ENCODE results near the gene DYNC2LI1. TPM values are rescaled to one million over a fixed set of nuclear protein-coding genes. Genes with fewer than 3 reads are reported as not detected.
"Not testable (repeated sequence)": the region's sequence is repeated elsewhere in the genome, so short reads cannot be mapped to it uniquely, and the experiment has no call there.

Gene DYNC2LI1
- polyA plus RNA-seq (2013, experiment 1 of 4) = 34.0 TPM
- 39.3 TPM for polyA plus RNA-seq (2013, experiment 2 of 4)
- 36.9 TPM for polyA plus RNA-seq (2013, experiment 3 of 4)
- 43.9 TPM for polyA plus RNA-seq (2013, experiment 4 of 4)

DNA sequence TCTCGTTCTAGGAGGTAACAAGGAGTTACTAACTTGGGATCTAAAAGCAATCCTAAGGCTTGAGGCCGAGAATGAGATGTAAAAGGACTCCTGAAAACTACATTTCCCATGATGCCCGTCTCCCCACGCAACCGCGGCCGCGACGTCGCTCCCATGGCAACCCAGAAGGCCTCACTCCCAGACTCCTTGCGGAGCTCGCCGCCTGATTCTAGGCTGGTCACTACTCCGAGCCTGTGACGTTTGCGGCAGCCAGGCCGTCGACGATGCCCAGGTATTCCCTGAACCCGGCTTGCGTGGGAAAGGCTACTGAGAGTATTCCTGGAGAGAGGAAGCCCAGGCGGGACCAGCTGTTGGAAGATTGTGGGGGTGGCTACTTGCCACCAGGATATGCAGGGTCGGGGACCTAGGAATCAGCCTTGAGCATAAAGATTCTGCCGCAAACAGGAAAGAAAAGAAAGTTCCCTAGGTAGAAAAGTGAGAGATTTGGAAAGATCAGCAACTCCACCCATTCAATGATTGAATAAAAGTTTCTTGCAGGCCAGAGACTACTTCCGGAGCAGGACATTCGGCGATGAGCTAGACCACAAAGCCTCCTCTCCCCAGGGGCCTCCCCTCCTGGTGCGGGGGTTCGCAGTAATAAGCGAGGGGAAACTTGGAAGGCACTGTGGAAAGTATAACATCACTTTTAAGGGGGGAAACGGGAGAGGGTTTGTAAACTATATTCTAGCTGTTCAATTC is at the start of gene DYNC2LI1:
Gene DYNC2LI1 (plus strand): TSS at position 164 of the 738 bp plus-strand sequence. CDS start 100 bp downstream, at position 264.
- Histone ChIP-seq H3K4me3 (ENCODE audit: insufficient read depth, low read depth, low read length) (peak within 1 kb of the TSS; percentile 60), H3K4me1 (ENCODE audit: control insufficient read depth, insufficient read depth, low read length) (no peaks in the 10 kb centered on the region), H3K36me3 (ENCODE audit: control insufficient read depth, insufficient read depth, low read length) (peaks cover 3% of the 10 kb centered on the region), H3K27me3 (ENCODE audit: control insufficient read depth, insufficient read depth, low read length, poor library complexity, severe bottlenecking) (no peaks in the 10 kb centered on the region), H3K27ac (ENCODE audit: insufficient read depth, low read depth, low read length, poor library complexity, severe bottlenecking) (peak within 1 kb of the TSS; percentile 17), H3K9me3 (ENCODE audit: control insufficient read depth, low read length) (no peaks in the 10 kb centered on the region)
- 2 to 3% methylated on average over 25 to 31 of the region's 31 CpGs for WGBS, 2 experiments

DNA sequence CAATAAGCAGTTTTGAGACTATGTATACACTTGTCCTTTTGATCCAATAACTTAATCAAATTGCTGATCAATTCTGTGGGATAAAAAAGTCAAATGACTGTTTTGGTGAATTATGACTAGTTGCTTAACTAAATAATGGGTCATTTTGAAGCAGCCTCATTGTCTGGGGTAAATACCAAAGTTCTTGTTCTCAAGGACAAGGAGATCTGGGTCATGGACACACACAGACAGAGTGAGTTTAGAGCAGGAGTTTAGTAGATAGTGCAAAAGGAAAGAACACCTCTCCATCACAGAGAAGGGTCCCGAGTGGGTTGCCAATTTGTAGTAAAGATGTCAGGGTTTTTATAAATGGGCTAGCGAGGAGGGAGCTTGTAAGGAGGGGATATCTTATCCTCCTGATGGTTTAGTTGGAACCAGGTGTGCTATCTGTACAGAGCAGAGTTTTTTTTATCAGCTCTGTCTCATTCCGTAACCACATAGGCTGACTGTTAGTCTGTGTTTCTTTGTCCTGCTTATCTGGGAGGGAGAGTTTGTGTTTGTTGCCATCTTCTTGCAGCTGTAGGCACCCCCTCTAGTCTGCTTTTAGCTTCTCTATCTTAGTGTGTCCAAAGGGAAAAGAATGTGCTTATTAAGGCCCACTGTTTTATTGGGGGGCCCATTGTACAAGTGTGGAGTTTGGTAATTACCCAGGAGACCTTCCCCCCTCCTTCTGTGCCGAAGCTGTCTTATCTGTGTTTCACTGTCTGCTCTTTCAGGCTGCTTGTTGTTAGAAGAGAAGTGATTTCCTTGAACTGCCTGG is 48.9 kb upstream of the DYNC2LI1 start:
- H3K4me3 ChIP-seq (ENCODE audit: insufficient read depth, low read depth, low read length) = no peak overlapping the region
- H3K27ac ChIP-seq (ENCODE audit: insufficient read depth, low read depth, low read length, poor library complexity, severe bottlenecking) = no peak overlapping the region
- WGBS, 2 experiments = 85 to 92% methylated on average over 3 to 4 of the region's 4 CpGs

DNA sequence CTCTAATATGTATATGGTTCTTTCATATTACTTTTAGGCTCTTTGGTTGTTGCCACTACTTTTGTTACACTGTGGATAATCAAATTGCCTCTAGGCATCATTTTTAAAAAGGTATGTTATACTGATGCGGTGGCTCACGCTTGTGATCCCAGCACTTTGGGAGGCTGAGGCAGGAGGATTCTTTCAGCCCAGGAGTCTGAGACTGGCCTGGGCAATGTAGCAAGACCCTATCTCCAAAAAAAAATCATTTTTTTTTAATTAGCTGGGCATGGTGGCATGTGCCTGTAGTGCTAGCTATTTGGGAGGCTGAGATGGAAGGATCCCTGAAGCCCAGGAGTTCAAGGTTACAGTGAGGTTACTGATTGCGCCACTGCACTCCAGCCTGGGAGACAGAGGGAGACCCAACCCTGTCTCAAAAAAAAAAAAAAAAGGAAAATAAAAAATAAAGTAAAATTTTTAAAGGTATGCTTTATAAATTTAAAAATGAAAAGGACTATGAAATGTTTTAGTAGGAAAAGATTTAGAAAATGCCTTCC is 48.1 kb upstream of the DYNC2LI1 start:
- H3K4me3 ChIP-seq (ENCODE audit: insufficient read depth, low read depth, low read length) = no peak overlapping the region
- no peaks in the 10 kb centered on the region for H3K9me3 ChIP-seq (ENCODE audit: control insufficient read depth, low read length)
- no peaks in the 10 kb centered on the region for H3K4me1 ChIP-seq (ENCODE audit: control insufficient read depth, insufficient read depth, low read length)
- no peak overlapping the region for H3K27ac ChIP-seq (ENCODE audit: insufficient read depth, low read depth, low read length, poor library complexity, severe bottlenecking)
- no peaks in the 10 kb centered on the region for H3K27me3 ChIP-seq (ENCODE audit: control insufficient read depth, insufficient read depth, low read length, poor library complexity, severe bottlenecking)
- WGBS, 2 experiments = 92 to 97% methylated on average over 2 of the region's 3 CpGs
- H3K36me3 ChIP-seq (ENCODE audit: control insufficient read depth, insufficient read depth, low read length) = no peaks in the 10 kb centered on the region

More for the DNA sequence above, 48.9 kb upstream of the DYNC2LI1 start:
- Histone ChIP-seq H3K27me3 (ENCODE audit: control insufficient read depth, insufficient read depth, low read length, poor library complexity, severe bottlenecking) (no peaks in the 10 kb centered on the region), H3K36me3 (ENCODE audit: control insufficient read depth, insufficient read depth, low read length) (no peaks in the 10 kb centered on the region), H3K4me1 (ENCODE audit: control insufficient read depth, insufficient read depth, low read length) (no peaks in the 10 kb centered on the region), H3K9me3 (ENCODE audit: control insufficient read depth, low read length) (no peaks in the 10 kb centered on the region)

DNA sequence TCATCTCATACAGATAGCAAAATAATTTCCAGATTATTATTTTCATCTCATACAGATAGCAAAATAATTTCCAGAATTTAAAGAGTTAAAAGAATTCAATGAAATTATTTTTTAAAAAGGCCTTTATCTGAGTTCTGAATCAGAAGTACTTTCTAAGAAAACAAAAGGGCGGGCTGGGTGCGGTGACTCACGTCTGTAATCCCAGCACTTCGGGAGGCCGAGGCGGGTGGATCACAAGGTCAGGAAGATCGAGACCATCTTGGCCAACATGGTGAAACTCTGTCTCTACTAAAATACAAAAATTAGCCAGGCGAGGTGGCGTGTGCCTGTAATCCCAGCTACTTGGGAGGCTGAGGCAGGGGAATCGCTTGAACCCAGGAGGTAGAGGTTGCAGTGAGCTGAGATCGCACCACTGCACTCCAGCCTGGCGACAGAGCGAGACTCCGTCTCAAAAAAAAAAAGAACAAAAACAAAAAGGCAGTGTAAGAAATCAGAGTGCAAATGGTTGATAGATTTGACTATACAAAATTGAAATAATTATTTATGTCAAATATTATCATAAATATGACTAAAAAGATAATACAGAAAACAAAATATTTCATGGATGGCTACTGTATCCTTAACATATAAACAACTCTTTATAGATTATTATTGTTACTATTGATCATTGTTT is 46.7 kb upstream of the DYNC2LI1 start:
- H3K4me3 ChIP-seq (ENCODE audit: insufficient read depth, low read depth, low read length); H3K27me3 ChIP-seq (ENCODE audit: control insufficient read depth, insufficient read depth, low read length, poor library complexity, severe bottlenecking); H3K36me3 ChIP-seq (ENCODE audit: control insufficient read depth, insufficient read depth, low read length); H3K4me1 ChIP-seq (ENCODE audit: control insufficient read depth, insufficient read depth, low read length); H3K9me3 ChIP-seq (ENCODE audit: control insufficient read depth, low read length); H3K27ac ChIP-seq (ENCODE audit: insufficient read depth, low read depth, low read length, poor library complexity, severe bottlenecking): not testable (repeated sequence)
- 89 to 91% methylated on average over 11 of the region's 14 CpGs for WGBS, 2 experiments

DNA sequence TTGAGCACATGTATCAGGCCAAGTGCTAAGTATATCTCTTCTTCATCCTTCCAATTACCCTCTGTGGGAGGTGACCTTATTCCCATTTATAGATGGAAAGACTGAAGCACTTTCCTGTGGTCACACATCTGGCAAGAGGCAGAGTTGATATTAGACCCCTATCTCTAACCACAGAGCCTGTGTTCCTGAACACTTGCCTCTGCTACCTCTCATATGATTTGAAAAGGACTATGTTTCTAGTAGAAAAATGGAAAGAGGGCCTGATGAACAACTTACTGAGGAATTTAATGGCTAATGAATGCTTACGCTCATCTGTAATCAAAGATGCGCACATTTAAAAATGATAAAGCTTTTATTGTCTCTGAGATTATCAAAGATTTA is 46.2 kb upstream of the DYNC2LI1 start:
- no peaks in the 10 kb centered on the region for H3K27me3 ChIP-seq (ENCODE audit: control insufficient read depth, insufficient read depth, low read length, poor library complexity, severe bottlenecking)
- H3K4me1 ChIP-seq (ENCODE audit: control insufficient read depth, insufficient read depth, low read length) = no peaks in the 10 kb centered on the region
- 97 to 100% methylated on average over 2 of the region's 2 CpGs for WGBS, 2 experiments
- H3K27ac ChIP-seq (ENCODE audit: insufficient read depth, low read depth, low read length, poor library complexity, severe bottlenecking) = no peak overlapping the region
- no peaks in the 10 kb centered on the region for H3K36me3 ChIP-seq (ENCODE audit: control insufficient read depth, insufficient read depth, low read length)
- H3K4me3 ChIP-seq (ENCODE audit: insufficient read depth, low read depth, low read length) = no peak overlapping the region
- H3K9me3 ChIP-seq (ENCODE audit: control insufficient read depth, low read length) = no peaks in the 10 kb centered on the region

DNA sequence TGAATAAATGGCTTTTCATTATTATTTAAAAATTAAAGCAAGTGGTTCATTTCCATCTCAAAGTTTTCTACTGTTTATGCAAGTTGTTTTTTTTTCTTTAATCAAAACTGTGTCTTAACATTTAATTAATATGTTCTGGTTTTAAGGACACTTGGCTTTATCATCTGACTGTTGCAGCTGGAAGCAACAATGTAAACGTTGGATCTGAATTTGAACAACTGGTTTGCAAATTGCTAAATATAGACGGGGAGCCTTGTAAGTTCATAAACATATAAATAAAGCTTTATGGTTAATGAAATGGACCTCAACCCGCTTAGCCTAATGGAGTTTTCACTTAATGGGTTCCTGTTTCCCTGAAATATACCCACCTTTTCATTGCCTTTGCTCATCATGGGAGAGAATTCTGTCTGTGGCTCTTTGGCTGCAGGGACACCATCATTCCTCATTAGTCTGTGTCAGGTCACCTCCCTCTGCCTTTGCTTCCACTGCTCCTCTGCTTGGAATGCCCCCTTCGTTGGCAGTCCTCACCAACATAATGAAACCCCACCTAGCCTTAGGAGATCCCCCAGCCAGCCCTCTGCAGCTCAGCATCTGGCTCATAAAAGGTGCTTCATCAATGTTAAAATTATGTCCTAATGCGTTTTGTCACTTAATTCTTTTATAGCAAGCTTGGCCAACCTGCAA is 44.2 kb upstream of the DYNC2LI1 start:
- no peaks in the 10 kb centered on the region for H3K4me1 ChIP-seq (ENCODE audit: control insufficient read depth, insufficient read depth, low read length)
- H3K27me3 ChIP-seq (ENCODE audit: control insufficient read depth, insufficient read depth, low read length, poor library complexity, severe bottlenecking) = no peaks in the 10 kb centered on the region
- no peak overlapping the region for H3K4me3 ChIP-seq (ENCODE audit: insufficient read depth, low read depth, low read length)
- H3K9me3 ChIP-seq (ENCODE audit: control insufficient read depth, low read length) = no peaks in the 10 kb centered on the region
- H3K27ac ChIP-seq (ENCODE audit: insufficient read depth, low read depth, low read length, poor library complexity, severe bottlenecking) = no peak overlapping the region
- no peaks in the 10 kb centered on the region for H3K36me3 ChIP-seq (ENCODE audit: control insufficient read depth, insufficient read depth, low read length)
- WGBS, 2 experiments = 55 to 56% methylated on average over 3 to 5 of the region's 5 CpGs

DNA sequence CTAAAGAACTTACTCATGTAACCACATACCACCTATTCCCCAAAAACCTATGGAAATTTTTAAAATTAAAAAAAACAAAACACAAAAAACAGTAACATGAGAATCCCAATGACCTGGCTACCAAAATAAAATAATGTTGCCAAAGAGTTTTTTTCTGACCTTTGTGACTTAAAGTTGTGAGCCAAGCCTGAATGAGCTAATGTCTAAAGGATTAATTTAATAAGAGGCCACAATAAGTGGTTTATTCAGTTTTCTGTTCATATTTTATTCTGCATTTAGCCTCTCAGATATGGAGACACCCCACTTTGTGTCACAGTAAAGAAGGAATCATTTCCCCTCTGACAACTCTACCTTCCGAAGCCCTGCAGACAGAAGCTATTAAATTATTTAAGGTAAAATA is 42.6 kb upstream of the DYNC2LI1 start:
- no peak overlapping the region for H3K27ac ChIP-seq (ENCODE audit: insufficient read depth, low read depth, low read length, poor library complexity, severe bottlenecking)
- WGBS, 2 experiments = 80% methylated on average over 1 of the region's 1 CpG; no CpG with 5 or more reads in 1 of the 2 experiments

DNA sequence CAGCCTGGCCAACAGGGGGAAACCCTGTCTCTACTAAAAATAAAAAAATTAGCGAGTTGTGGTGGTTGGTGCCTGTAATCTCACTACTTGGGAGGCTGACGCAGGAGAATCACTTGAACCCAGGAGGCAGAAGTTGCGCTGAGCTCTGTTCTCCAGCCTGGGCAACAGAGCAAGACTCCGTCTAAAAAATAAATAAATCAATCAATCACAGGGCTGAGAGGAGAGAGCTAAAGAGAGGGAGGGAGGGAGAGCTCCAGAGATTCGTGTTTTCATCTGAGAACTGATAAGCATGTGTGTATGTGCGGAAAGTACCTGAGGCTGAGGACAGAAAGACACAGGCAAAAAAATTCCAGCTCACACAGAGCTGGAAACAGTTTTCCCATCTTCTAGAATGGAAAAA is 37.2 kb upstream of the DYNC2LI1 start:
- Histone ChIP-seq H3K27me3 (ENCODE audit: control insufficient read depth, insufficient read depth, low read length, poor library complexity, severe bottlenecking) (no peaks in the 10 kb centered on the region), H3K4me3 (ENCODE audit: insufficient read depth, low read depth, low read length) (no peak overlapping the region), H3K36me3 (ENCODE audit: control insufficient read depth, insufficient read depth, low read length) (no peaks in the 10 kb centered on the region), H3K4me1 (ENCODE audit: control insufficient read depth, insufficient read depth, low read length) (no peaks in the 10 kb centered on the region), H3K27ac (ENCODE audit: insufficient read depth, low read depth, low read length, poor library complexity, severe bottlenecking) (no peak overlapping the region), H3K9me3 (ENCODE audit: control insufficient read depth, low read length) (no peaks in the 10 kb centered on the region)
- WGBS, 2 experiments = 94 to 99% methylated on average over 6 of the region's 6 CpGs

More for the DNA sequence above, 42.6 kb upstream of the DYNC2LI1 start:
- no peaks in the 10 kb centered on the region for H3K27me3 ChIP-seq (ENCODE audit: control insufficient read depth, insufficient read depth, low read length, poor library complexity, severe bottlenecking)
- H3K9me3 ChIP-seq (ENCODE audit: control insufficient read depth, low read length) = no peaks in the 10 kb centered on the region
- no peaks in the 10 kb centered on the region for H3K36me3 ChIP-seq (ENCODE audit: control insufficient read depth, insufficient read depth, low read length)
- H3K4me3 ChIP-seq (ENCODE audit: insufficient read depth, low read depth, low read length) = no peak overlapping the region
- H3K4me1 ChIP-seq (ENCODE audit: control insufficient read depth, insufficient read depth, low read length) = no peaks in the 10 kb centered on the region

DNA sequence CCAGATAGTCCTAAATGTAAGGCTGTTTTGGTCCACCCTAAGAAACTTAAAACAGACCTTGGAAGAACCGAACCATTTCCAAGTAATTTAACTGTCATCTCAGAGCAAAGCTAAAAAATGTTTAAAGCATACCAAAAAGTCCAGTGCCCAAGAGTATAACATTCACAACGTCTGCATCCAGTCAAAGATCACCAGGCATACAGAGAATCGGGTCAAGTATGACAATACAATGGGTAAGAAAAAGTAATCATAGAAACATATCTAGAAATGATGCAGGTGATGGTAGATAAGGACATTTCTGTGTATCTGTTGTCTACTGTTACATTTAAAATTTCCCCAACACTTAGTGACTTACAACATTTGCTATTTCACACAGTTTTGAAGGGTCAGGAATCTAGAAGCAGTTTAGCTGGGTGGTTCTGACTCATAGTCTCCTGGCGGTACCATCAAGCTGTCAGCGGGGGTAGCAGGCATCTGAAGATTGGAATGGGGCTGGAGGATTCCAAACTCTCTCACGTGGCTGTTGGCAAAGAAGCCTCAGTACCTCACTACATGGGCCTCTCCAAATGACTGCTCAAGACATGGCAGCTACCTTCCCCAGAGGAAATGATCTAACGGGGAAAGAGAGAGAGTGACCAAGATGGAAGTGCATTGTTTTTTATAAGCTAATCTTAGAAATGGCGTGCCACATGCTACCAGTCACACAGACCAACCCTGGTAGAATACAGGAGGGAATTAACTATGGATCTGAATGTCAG is 36.6 kb upstream of the DYNC2LI1 start:
- WGBS, 2 experiments = 80 to 83% methylated on average over 8 of the region's 8 CpGs
- Histone ChIP-seq H3K36me3 (ENCODE audit: control insufficient read depth, insufficient read depth, low read length) (no peaks in the 10 kb centered on the region), H3K9me3 (ENCODE audit: control insufficient read depth, low read length) (no peaks in the 10 kb centered on the region), H3K4me1 (ENCODE audit: control insufficient read depth, insufficient read depth, low read length) (no peaks in the 10 kb centered on the region), H3K4me3 (ENCODE audit: insufficient read depth, low read depth, low read length) (no peak overlapping the region), H3K27ac (ENCODE audit: insufficient read depth, low read depth, low read length, poor library complexity, severe bottlenecking) (no peak overlapping the region), H3K27me3 (ENCODE audit: control insufficient read depth, insufficient read depth, low read length, poor library complexity, severe bottlenecking) (no peaks in the 10 kb centered on the region)

All from ectodermal cell (in vitro differentiated cells).